B cell (primary cell): ENCODE results near the gene USP36. TPM values are rescaled to one million over a fixed set of nuclear protein-coding genes. Genes with fewer than 3 reads are reported as not detected.

Experiments used
- ATAC-seq: fragments of 200-7000 bp; cut with Tn5 transposase; one replicate; pipeline ENCODE4 v1.10.0; 2021; ENCODE audit warnings: low read depth, mild to moderate bottlenecking, moderate number of reproducible peaks, moderate library complexity
- CTCF ChIA-PET: fragments of 350-600 bp; sonication (Branson Sonifier 250); formaldehyde crosslinking; loops from one replicate; lab custom pipeline; 2021; ENCODE audit warnings: antibody characterized with exemption, inconsistent platforms; lab: Charles Lee
- POLR2A ChIA-PET: fragments of 350-600 bp; sonication (Branson Sonifier 250); formaldehyde crosslinking; loops from one replicate; lab custom pipeline; 2021; ENCODE audit warnings: antibody characterized with exemption; lab: Charles Lee
- DNase-seq: peaks from one replicate; pipeline ENCODE4 v3.0.0; 2013
- H2AFZ ChIP-seq: 2 replicates; pipeline ENCODE4 v1.6.1; 2012; ENCODE audit warnings: mild to moderate bottlenecking, low read depth, low read length; ENCODE audit not compliant: insufficient read depth, poor library complexity, severe bottlenecking
- H3K27ac ChIP-seq, 2 donors: 1 replicate in 1 of 2; 2 replicates in 1 of 2; pipeline ENCODE4 v1.5.1; 2012 to 2013; ENCODE audit warnings: low read length in 2 of 2, mild to moderate bottlenecking in 2 of 2, moderate library complexity in 1 of 2
- H3K27me3 ChIP-seq, 4 experiments: fragments of 200-600 bp in 1 of 4; sonication (generic) in 1 of 4; replicated peaks in 1 of 4; 1 replicate in 2 of 4; 2 replicates in 2 of 4; pipeline versions ENCODE4 v1.6.1 to v1.7.0; 2013 to 2016; ENCODE audit warnings: low read length in 3 of 4, mild to moderate bottlenecking in 2 of 4, mixed read lengths in 1 of 4, moderate library complexity in 1 of 4; ENCODE audit not compliant: insufficient read depth in 4 of 4, control insufficient read depth in 3 of 4; ENCODE audit errors: control extremely low read depth in 1 of 4
- H3K36me3 ChIP-seq, 2 experiments: replicated peaks in 1 of 2; 1 replicate in 1 of 2; 2 replicates in 1 of 2; pipeline versions ENCODE4 v1.6.1 to v1.7.1; 2013; ENCODE audit warnings: low read length in 1 of 2; ENCODE audit not compliant: insufficient read depth in 2 of 2, control insufficient read depth in 1 of 2; ENCODE audit errors: control extremely low read depth in 1 of 2, extremely low read depth in 1 of 2
- H3K4me1 ChIP-seq, 2 donors: fragments of 200-600 bp in 1 of 2; sonication (generic) in 1 of 2; 1 replicate in 1 of 2; 2 replicates in 1 of 2; pipeline versions ENCODE4 v1.5.1 to v1.6.1; 2013 to 2017; ENCODE audit warnings: low read length in 2 of 2; ENCODE audit not compliant: control insufficient read depth in 2 of 2, insufficient read depth in 2 of 2
- H3K4me2 ChIP-seq: replicated peaks from 2 replicates; pipeline ENCODE3; 2012; ENCODE audit warnings: mild to moderate bottlenecking, low read depth, low read length; ENCODE audit not compliant: poor library complexity, severe bottlenecking
- H3K4me3 ChIP-seq, 5 experiments: fragments of 200-600 bp in 1 of 5; sonication (generic) in 1 of 5; 1 replicate in 3 of 5; 2 replicates in 2 of 5; pipeline versions ENCODE4 v1.5.1 to v1.7.0; 2011 to 2016; ENCODE audit warnings: low read length in 4 of 5, mild to moderate bottlenecking in 4 of 5, low read depth in 2 of 5, control low read depth in 1 of 5, moderate library complexity in 1 of 5; ENCODE audit not compliant: insufficient read depth in 1 of 5; ENCODE audit errors: control extremely low read depth in 1 of 5, extremely low read depth in 1 of 5
- H3K79me2 ChIP-seq: fragments of 200-600 bp; sonication (generic); one replicate; pipeline ENCODE4 v1.6.0; 2016; ENCODE audit warnings: low read length; ENCODE audit not compliant: control insufficient read depth, insufficient read depth
- H3K9ac ChIP-seq: fragments of 200-600 bp; sonication (generic); 2 replicates; pipeline ENCODE4 v1.6.1; 2017; ENCODE audit warnings: mild to moderate bottlenecking, low read length, moderate library complexity
- H3K9me3 ChIP-seq, 3 donors: one replicate each; pipeline versions ENCODE4 v1.6.1 to v1.7.1; 2013; ENCODE audit warnings: low read length in 2 of 3; ENCODE audit not compliant: control insufficient read depth in 2 of 3, insufficient read depth in 1 of 3; ENCODE audit errors: control extremely low read depth in 1 of 3
- H4K20me1 ChIP-seq: 2 replicates; pipeline ENCODE4 v1.6.0; 2012; ENCODE audit warnings: mild to moderate bottlenecking, low read length; ENCODE audit not compliant: insufficient read depth, control insufficient read depth, poor library complexity, severe bottlenecking
- H3K27ac Mint-ChIP-seq: one replicate; pipeline ENCODE4 v1.8.0; 2021; ENCODE audit warnings: mixed read lengths
- H3K27me3 Mint-ChIP-seq: one replicate; pipeline ENCODE4 v1.8.0; 2021; ENCODE audit warnings: mixed read lengths
- H3K4me1 Mint-ChIP-seq: one replicate; pipeline ENCODE4 v1.8.0; 2021; ENCODE audit warnings: mixed read lengths
- H3K4me3 Mint-ChIP-seq: one replicate; pipeline ENCODE4 v1.8.0; 2021; ENCODE audit warnings: mixed read lengths
- H3K9me3 Mint-ChIP-seq: one replicate; pipeline ENCODE4 v1.8.0; 2022; ENCODE audit warnings: mixed read lengths; ENCODE audit not compliant: insufficient read depth
- EZH2 ChIP-seq: IDR thresholded peaks from 2 replicates; pipeline ENCODE4 v1.6.1; 2012; ENCODE audit warnings: borderline replicate concordance, low read depth, mild to moderate bottlenecking, moderate library complexity, low read length; ENCODE audit not compliant: insufficient read depth, poor library complexity, severe bottlenecking
- WGBS: methylation state at CpG from one replicate; pipeline ENCODE4 v1.1.5; 2013; ENCODE audit warnings: missing lambda C conversion rate; ENCODE audit not compliant: insufficient coverage; 5-methylcytosine and 5-hydroxymethylcytosine counted together
- intact Hi-C: fragments of 100-400 bp; cut with micrococcal nuclease; formaldehyde crosslinking; loops from one replicate; pipeline ENCODE4 v1.10.0; 2022
- polyA plus RNA-seq: library from polyadenylated mRNA; depleted of rRNA; stranded (reverse); fragments of >200 nt; gene quantifications from 2 replicates; pipeline ENCODE4 v1.2.3, GENCODE V29; 2012
- total RNA-seq, 2 donors: library from RNA; stranded (reverse); fragments of 120-200 nt in 1 of 2; gene quantifications; 1 replicate in 1 of 2; 2 replicates in 1 of 2; pipeline versions ENCODE4 v1.2.3 to v1.2.4, GENCODE V29; 2013 to 2022
- TF ChIP-seq, protein P1 (sequence below): fragments of 200-600 bp; IDR thresholded peaks from one replicate; pipeline ENCODE4 v1.8.0; 2022; ENCODE audit warnings: antibody characterized with exemption, mild to moderate bottlenecking

The USP36 gene
- total and polyA plus RNA-seq, 2 donors (not counting 1 experiment from before 2014, with no cell fraction given) = 52.2 to 137 TPM

DNA sequence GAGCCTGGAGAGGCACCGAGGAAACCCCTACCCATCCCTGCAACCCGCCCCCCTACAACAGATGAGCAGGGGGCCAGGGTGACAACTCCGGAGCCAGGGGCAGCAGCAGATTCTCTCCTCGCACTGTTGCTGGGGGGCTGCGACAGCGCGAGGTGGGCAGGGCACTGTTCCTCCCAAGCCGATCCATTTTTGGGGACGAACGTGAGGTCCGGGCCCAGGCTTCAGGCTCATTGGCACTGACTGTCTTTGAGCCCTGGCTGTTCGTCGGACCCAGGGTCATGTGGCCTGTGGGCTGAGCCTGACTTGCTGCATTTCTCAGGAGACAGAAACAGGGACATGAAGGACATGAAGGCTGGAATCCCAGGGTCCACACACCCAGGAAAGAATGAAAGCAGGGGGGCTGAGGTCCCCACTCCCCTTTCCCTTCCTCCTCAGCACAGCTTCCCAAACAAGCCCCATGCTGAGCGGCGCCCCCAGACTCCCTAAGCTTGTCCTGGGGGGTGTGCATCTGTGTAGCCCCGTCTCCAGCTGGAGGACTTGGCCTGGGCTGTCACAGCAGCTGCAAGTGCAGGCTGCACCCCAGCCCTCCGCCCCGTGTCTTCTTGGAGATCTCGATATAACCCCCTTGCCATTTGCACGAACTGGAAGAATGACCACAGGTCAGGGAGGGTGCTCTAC, 43.7 kb upstream of the USP36 start:
- peaks cover 6% of the 10 kb centered on the region for H3K27me3 Mint-ChIP-seq
- H3K4me3 Mint-ChIP-seq = no peak overlapping the region
- Histone ChIP-seq H3K9me3 (no peaks in the 10 kb centered on the region), H3K9ac (no peak overlapping the region), H3K27me3 (peaks cover 0 to 8% (median 0%) of the 10 kb centered on the region in 4 experiments), H3K79me2 (peaks cover 14% of the 10 kb centered on the region), H2AFZ (peak overlapping the region; percentile 73), H3K27ac (no peak overlapping the region), H3K4me2 (peak overlapping the region; percentile 64), H4K20me1 (no peaks in the 10 kb centered on the region), H3K4me1 (peaks cover 35 to 43% of the 10 kb centered on the region in 2 donors), H3K4me3 (no peak overlapping the region), H3K36me3 (no peaks in the 10 kb centered on the region)
- ChIA-PET POLR2A (interaction anchor here (0.6 kb wide), 1 partner anchor 38 kb away, joined by 6 read pairs; no protein-coding TSS in a partner anchor), CTCF (no interaction called here)
- no peak for ATAC-seq
- intact Hi-C loops = no loop called here
- DNase-seq = no peak
- TF ChIP-seq, protein P1, sequence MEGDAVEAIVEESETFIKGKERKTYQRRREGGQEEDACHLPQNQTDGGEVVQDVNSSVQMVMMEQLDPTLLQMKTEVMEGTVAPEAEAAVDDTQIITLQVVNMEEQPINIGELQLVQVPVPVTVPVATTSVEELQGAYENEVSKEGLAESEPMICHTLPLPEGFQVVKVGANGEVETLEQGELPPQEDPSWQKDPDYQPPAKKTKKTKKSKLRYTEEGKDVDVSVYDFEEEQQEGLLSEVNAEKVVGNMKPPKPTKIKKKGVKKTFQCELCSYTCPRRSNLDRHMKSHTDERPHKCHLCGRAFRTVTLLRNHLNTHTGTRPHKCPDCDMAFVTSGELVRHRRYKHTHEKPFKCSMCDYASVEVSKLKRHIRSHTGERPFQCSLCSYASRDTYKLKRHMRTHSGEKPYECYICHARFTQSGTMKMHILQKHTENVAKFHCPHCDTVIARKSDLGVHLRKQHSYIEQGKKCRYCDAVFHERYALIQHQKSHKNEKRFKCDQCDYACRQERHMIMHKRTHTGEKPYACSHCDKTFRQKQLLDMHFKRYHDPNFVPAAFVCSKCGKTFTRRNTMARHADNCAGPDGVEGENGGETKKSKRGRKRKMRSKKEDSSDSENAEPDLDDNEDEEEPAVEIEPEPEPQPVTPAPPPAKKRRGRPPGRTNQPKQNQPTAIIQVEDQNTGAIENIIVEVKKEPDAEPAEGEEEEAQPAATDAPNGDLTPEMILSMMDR = no peak
- 82% methylated on average over 19 of the region's 20 CpGs for WGBS
- peaks cover 35% of the 10 kb centered on the region for H3K4me1 Mint-ChIP-seq
- no peaks in the 10 kb centered on the region for H3K9me3 Mint-ChIP-seq
- no peak overlapping the region for H3K27ac Mint-ChIP-seq

DNA sequence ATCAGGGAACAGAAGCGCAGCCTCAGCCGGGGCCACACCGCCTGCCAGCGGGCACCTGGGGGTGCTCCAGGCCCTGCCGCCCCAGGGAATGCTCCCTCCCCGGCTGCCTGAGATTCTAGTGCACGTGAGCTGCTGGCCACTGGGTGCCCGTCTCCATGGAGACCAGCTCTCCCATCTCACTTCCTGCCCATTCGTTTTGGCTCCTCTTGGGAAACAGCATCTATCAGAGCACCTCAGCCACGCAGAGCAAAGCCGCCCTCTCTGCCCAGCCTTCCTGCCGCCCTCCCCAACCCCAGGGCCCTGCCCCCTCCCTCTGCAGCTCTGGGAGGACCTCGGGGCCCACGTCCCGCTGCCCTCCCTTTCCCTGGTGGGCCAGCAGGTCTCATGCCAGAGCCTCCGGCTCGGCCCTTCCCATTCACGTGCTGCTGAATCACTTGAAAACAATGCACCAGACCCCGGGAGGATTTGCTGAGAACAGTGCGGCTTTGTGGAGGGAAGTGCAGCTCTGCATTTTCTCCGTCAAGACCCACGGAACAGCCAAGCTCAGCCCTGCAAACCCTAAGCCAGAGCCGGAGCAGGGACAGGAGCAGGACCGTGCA, 43.0 kb upstream of the USP36 start:
- no peaks in the 10 kb centered on the region for H3K36me3 ChIP-seq
- H3K4me2 ChIP-seq = peak overlapping the region; percentile 64
- 24% methylated on average over 24 of the region's 24 CpGs for WGBS
- peak overlapping the region; percentile 39 for H3K4me3 Mint-ChIP-seq
- no peaks in the 10 kb centered on the region for H3K9me3 Mint-ChIP-seq
- ATAC-seq (no peak), DNase-seq (no peak)
- H3K4me1 Mint-ChIP-seq = peaks cover 35% of the 10 kb centered on the region
- H3K79me2 ChIP-seq = peaks cover 14% of the 10 kb centered on the region
- intact Hi-C loops = no loop called here
- CTCF ChIA-PET = interaction anchor here (1.7 kb wide), 1 partner anchor 18 kb away, joined by 5 read pairs; no protein-coding TSS in a partner anchor
- H3K27ac ChIP-seq = no peak overlapping the region
- H3K9ac ChIP-seq = peak overlapping the region; percentile 6
- H3K27me3 Mint-ChIP-seq = peaks cover 10% of the 10 kb centered on the region
- peaks cover 32 to 41% of the 10 kb centered on the region in 2 donors for H3K4me1 ChIP-seq
- peak overlapping the region; percentile 73 for H2AFZ ChIP-seq
- H3K9me3 ChIP-seq = no peaks in the 10 kb centered on the region
- TF ChIP-seq, protein P1 = no peak
- TF ChIP-seq EZH2 = no peak
- peaks cover 0 to 8% (median 0%) of the 10 kb centered on the region in 4 experiments for H3K27me3 ChIP-seq
- POLR2A ChIA-PET = no interaction called here
- no peaks in the 10 kb centered on the region for H4K20me1 ChIP-seq
- peak overlapping the region in 1 of 5 experiments; percentile 6 for H3K4me3 ChIP-seq
- H3K27ac Mint-ChIP-seq = no peak overlapping the region
